ENCODE data around the gene NBEAL2.

The NBEAL2 gene

DNA sequence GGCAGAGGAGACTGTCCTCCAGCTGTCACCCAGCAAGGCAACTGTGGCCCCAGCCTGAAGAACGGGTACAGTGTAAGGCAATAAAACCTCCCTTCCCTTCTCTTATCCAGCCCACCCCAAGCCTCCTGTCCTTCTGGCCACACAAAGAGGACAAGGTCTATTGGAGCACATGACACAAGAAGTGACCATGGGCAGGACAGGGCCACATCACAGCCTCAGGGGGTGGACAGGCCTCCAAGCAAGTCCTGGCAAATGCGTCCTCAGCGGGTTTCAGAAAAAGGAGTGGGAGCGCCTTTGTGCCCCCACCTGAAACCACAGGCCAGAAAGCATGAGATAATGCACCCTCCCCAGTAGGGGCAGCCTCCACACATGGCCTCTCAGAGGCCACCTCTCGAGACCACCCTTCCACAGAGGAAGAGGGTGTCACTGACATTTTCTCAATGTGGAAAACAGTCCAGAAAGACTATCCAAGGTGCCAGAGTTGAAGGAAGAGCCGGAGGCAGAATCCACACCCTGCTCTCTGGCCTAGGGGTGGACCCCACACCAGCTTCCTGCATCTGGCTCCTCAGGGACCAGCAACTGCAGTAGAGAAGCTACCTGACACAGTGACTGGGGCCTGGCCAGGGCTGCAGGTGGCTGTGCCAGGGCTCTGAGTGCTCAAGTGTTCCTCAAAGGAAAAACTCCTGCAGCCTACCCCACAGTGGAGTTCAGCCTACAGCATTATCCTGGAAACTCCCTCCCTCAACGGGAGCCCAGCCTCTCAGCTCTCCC is 46.8 kb upstream of the NBEAL2 start:
- no peak for ATAC-seq
- TF ChIP-seq ZNF8 (CRISPR knock-in tag; IDR thresholded peaks at IDR 0.05) (no peak), RARB (CRISPR knock-in tag; IDR thresholded peaks at IDR 0.05) (no peak), BACH2 (CRISPR knock-in tag; IDR thresholded peaks at IDR 0.05; ENCODE audit: borderline replicate concordance) (no peak), GLIS3 (CRISPR knock-in tag; IDR thresholded peaks at IDR 0.05) (no peak), ZFP30 (CRISPR knock-in tag; IDR thresholded peaks at IDR 0.05) (no peak), PPARA (CRISPR knock-in tag; IDR thresholded peaks at IDR 0.05; ENCODE audit: borderline replicate concordance) (no peak), ZC3H10 (CRISPR knock-in tag; IDR thresholded peaks at IDR 0.05) (no peak), TOX (CRISPR knock-in tag; IDR thresholded peaks at IDR 0.05; ENCODE audit: borderline replicate concordance) (no peak), ZFP3 (CRISPR knock-in tag; IDR thresholded peaks at IDR 0.05) (no peak), CSDC2 (CRISPR knock-in tag; IDR thresholded peaks at IDR 0.05) (no peak), ARNTL (CRISPR knock-in tag; IDR thresholded peaks at IDR 0.05; ENCODE audit: borderline replicate concordance, low read depth) (no peak), ESRRG (CRISPR knock-in tag; IDR thresholded peaks at IDR 0.05) (no peak), TCF4 (CRISPR knock-in tag; IDR thresholded peaks at IDR 0.05; ENCODE audit: borderline replicate concordance) (no peak), ISL1 (CRISPR knock-in tag; IDR thresholded peaks at IDR 0.05) (no peak)
- TF ChIP-seq, protein P1, sequence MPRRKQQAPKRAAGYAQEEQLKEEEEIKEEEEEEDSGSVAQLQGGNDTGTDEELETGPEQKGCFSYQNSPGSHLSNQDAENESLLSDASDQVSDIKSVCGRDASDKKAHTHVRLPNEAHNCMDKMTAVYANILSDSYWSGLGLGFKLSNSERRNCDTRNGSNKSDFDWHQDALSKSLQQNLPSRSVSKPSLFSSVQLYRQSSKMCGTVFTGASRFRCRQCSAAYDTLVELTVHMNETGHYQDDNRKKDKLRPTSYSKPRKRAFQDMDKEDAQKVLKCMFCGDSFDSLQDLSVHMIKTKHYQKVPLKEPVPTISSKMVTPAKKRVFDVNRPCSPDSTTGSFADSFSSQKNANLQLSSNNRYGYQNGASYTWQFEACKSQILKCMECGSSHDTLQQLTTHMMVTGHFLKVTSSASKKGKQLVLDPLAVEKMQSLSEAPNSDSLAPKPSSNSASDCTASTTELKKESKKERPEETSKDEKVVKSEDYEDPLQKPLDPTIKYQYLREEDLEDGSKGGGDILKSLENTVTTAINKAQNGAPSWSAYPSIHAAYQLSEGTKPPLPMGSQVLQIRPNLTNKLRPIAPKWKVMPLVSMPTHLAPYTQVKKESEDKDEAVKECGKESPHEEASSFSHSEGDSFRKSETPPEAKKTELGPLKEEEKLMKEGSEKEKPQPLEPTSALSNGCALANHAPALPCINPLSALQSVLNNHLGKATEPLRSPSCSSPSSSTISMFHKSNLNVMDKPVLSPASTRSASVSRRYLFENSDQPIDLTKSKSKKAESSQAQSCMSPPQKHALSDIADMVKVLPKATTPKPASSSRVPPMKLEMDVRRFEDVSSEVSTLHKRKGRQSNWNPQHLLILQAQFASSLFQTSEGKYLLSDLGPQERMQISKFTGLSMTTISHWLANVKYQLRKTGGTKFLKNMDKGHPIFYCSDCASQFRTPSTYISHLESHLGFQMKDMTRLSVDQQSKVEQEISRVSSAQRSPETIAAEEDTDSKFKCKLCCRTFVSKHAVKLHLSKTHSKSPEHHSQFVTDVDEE (CRISPR knock-in tag; IDR thresholded peaks at IDR 0.05), result no peak
- TF ChIP-seq, protein P2, sequence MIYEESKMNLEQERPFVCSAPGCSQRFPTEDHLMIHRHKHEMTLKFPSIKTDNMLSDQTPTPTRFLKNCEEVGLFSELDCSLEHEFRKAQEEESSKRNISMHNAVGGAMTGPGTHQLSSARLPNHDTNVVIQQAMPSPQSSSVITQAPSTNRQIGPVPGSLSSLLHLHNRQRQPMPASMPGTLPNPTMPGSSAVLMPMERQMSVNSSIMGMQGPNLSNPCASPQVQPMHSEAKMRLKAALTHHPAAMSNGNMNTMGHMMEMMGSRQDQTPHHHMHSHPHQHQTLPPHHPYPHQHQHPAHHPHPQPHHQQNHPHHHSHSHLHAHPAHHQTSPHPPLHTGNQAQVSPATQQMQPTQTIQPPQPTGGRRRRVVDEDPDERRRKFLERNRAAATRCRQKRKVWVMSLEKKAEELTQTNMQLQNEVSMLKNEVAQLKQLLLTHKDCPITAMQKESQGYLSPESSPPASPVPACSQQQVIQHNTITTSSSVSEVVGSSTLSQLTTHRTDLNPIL (CRISPR knock-in tag; IDR thresholded peaks at IDR 0.05; ENCODE audit: low read depth), result no peak
- TF ChIP-seq, protein P3, sequence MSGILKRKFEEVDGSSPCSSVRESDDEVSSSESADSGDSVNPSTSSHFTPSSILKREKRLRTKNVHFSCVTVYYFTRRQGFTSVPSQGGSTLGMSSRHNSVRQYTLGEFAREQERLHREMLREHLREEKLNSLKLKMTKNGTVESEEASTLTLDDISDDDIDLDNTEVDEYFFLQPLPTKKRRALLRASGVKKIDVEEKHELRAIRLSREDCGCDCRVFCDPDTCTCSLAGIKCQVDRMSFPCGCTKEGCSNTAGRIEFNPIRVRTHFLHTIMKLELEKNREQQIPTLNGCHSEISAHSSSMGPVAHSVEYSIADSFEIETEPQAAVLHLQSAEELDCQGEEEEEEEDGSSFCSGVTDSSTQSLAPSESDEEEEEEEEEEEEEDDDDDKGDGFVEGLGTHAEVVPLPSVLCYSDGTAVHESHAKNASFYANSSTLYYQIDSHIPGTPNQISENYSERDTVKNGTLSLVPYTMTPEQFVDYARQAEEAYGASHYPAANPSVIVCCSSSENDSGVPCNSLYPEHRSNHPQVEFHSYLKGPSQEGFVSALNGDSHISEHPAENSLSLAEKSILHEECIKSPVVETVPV (CRISPR knock-in tag; IDR thresholded peaks at IDR 0.05), result no peak

DNA sequence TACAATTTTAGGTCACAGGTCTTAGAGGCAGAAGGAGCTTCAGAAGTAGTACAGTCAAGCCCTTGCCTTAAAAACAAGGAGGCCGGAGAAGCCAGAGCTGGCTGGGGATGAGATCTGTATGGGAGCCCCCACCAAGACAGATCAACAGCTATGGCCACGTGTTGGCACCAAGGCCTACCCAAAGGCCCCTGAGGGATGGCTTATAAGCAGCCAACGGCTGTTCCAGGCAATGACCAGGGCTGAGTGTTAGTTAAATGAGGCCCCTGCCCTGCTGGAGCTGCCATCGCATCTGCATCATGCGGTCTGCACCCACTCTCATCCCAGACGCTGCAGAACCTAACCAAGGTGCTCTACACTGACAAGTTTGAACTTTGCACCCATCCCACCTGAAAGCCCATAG is 46.2 kb upstream of the NBEAL2 start:
- TF ChIP-seq BACH2 (CRISPR knock-in tag; IDR thresholded peaks at IDR 0.05; ENCODE audit: borderline replicate concordance) (no peak), ZNF8 (CRISPR knock-in tag; IDR thresholded peaks at IDR 0.05) (no peak), CSDC2 (CRISPR knock-in tag; IDR thresholded peaks at IDR 0.05) (no peak), ZNF70 (CRISPR knock-in tag; IDR thresholded peaks at IDR 0.05) (no peak), ZNF565 (CRISPR knock-in tag; conservative IDR thresholded peaks at IDR 0.05; ENCODE audit: low read depth) (no peak), PPARA (CRISPR knock-in tag; IDR thresholded peaks at IDR 0.05; ENCODE audit: borderline replicate concordance) (no peak)
- TF ChIP-seq, protein P1 (CRISPR knock-in tag; IDR thresholded peaks at IDR 0.05), result no peak
- TF ChIP-seq, protein P3 (CRISPR knock-in tag; IDR thresholded peaks at IDR 0.05), result no peak
- no peak for ATAC-seq

DNA sequence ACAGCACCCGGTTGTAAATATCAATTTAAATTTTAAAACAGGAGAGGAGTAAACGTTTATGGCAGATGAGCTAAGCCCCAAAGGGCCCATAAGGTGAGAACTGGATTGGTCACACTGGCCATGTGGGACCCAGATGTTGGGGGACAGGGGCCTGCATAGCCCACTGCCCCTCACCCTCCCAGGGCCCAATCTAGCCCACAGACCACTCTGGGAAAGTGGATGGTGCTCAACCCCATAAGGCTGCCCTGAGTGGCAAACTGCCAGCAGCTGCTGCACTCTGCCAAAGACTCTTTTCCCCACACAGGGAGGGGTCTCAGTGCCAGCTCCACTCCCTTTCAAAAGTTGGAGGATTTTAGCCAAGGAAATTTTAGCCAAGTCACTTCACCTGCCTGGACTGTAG is 45.4 kb upstream of the NBEAL2 start:
- no peak for ATAC-seq
- TF ChIP-seq, protein P3 (CRISPR knock-in tag; IDR thresholded peaks at IDR 0.05), result no peak
- TF ChIP-seq BACH2 (CRISPR knock-in tag; IDR thresholded peaks at IDR 0.05; ENCODE audit: borderline replicate concordance), result no peak
- no peak for TF ChIP-seq TOX (CRISPR knock-in tag; IDR thresholded peaks at IDR 0.05; ENCODE audit: borderline replicate concordance)
- TF ChIP-seq ZC3H10 (CRISPR knock-in tag; IDR thresholded peaks at IDR 0.05), result no peak
- no peak for TF ChIP-seq ZNF8 (CRISPR knock-in tag; IDR thresholded peaks at IDR 0.05)
- TF ChIP-seq ISL1 (CRISPR knock-in tag; IDR thresholded peaks at IDR 0.05), result no peak
- TF ChIP-seq GLIS3 (CRISPR knock-in tag; IDR thresholded peaks at IDR 0.05), result no peak
- no peak for TF ChIP-seq ARNTL (CRISPR knock-in tag; IDR thresholded peaks at IDR 0.05; ENCODE audit: borderline replicate concordance, low read depth)
- no peak for TF ChIP-seq ZFP30 (CRISPR knock-in tag; IDR thresholded peaks at IDR 0.05)
- TF ChIP-seq, protein P4, sequence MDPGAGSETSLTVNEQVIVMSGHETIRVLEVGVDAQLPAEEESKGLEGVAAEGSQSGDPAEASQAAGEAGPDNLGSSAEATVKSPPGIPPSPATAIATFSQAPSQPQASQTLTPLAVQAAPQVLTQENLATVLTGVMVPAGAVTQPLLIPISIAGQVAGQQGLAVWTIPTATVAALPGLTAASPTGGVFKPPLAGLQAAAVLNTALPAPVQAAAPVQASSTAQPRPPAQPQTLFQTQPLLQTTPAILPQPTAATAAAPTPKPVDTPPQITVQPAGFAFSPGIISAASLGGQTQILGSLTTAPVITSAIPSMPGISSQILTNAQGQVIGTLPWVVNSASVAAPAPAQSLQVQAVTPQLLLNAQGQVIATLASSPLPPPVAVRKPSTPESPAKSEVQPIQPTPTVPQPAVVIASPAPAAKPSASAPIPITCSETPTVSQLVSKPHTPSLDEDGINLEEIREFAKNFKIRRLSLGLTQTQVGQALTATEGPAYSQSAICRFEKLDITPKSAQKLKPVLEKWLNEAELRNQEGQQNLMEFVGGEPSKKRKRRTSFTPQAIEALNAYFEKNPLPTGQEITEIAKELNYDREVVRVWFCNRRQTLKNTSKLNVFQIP (CRISPR knock-in tag; IDR thresholded peaks at IDR 0.05; ENCODE audit: borderline replicate concordance, low read depth), result no peak
- no peak for TF ChIP-seq RARB (CRISPR knock-in tag; IDR thresholded peaks at IDR 0.05)
- TF ChIP-seq, protein P2 (CRISPR knock-in tag; IDR thresholded peaks at IDR 0.05; ENCODE audit: low read depth), result no peak
